HepG2 (cell line): ENCODE measurements around the gene CA11. TPM values are rescaled to one million over a fixed set of nuclear protein-coding genes. Genes with fewer than 3 reads are reported as not detected.

Experiments
- ATAC-seq: fragments of 200-7000 bp; cut with Tn5 transposase; 3 replicates; pipeline ENCODE4 v1.9.1; 2020; ENCODE audit warnings: mild to moderate bottlenecking, moderate library complexity
- BruUV-seq: library from RNA; stranded (reverse); fragments of 400-500 nt; replicated peaks from 2 replicates; lab custom pipeline; 2021; lab: Mats Ljungman, UMichigan
- CTCF ChIA-PET: fragments of 300-600 bp; formaldehyde crosslinking; extraction: SDS; loops from one replicate; lab custom pipeline; 2021; ENCODE audit warnings: low total read pairs, inconsistent platforms, low intra/inter-chr PET ratio; lab: Yijun Ruan, JAX
- POLR2A ChIA-PET: fragments of 350-600 bp; sonication (Branson Sonifier 250); formaldehyde crosslinking; loops from one replicate; lab custom pipeline; 2020; ENCODE audit warnings: antibody characterized with exemption, inconsistent platforms; lab: Yijun Ruan, JAX
- DNase-seq: peaks from one replicate; pipeline ENCODE4 v3.0.0-alpha.2; 2015; ENCODE audit warnings: low spot score
- FAIRE-seq: peaks from 3 replicates; lab custom pipeline; 2011; peaks lifted over from hg19 to GRCh38; lab: Jason Lieb, UNC
- H2AFZ ChIP-seq: one replicate; pipeline ENCODE4 v1.6.1; 2011; ENCODE audit warnings: low read length, inconsistent platforms
- H3K27ac ChIP-seq: fragments of 300-600 bp; 3 replicates; pipeline ENCODE4 v1.8.0; 2011; ENCODE audit warnings: mixed run types, mild to moderate bottlenecking, mixed read lengths, low read length, inconsistent platforms; ENCODE audit not compliant: insufficient read depth; ENCODE audit errors: extremely low read length
- H3K27me3 ChIP-seq, 2 experiments: fragments of 200-600 bp in 1 of 2; 2 replicates in 1 of 2; 3 replicates in 1 of 2; pipeline versions ENCODE4 v1.6.0 to v1.8.0; 2011; ENCODE audit warnings: low read length in 2 of 2, mild to moderate bottlenecking in 2 of 2, moderate library complexity in 2 of 2, inconsistent platforms in 1 of 2; ENCODE audit not compliant: insufficient read depth in 2 of 2, control insufficient read depth in 1 of 2
- H3K36me3 ChIP-seq, 2 experiments: fragments of 200-600 bp in 1 of 2; replicated peaks in 1 of 2; 2 replicates in 1 of 2; 3 replicates in 1 of 2; pipeline versions ENCODE4 v1.5.1 to v1.8.0; 2011; ENCODE audit warnings: low read length in 2 of 2, inconsistent platforms in 1 of 2; ENCODE audit not compliant: insufficient read depth in 2 of 2, control insufficient read depth in 1 of 2
- H3K4me1 ChIP-seq: 2 replicates; pipeline ENCODE4 v1.5.1; 2012; ENCODE audit warnings: low read length, inconsistent platforms; ENCODE audit not compliant: insufficient read depth
- H3K4me2 ChIP-seq: 2 replicates; pipeline ENCODE4 v1.6.0; 2011; ENCODE audit warnings: low read depth, low read length, inconsistent platforms
- H3K4me3 ChIP-seq, 3 experiments: fragments of 200-600 bp in 1 of 3; sonication (generic), shearing (Covaris generic) in 1 of 3; replicated peaks in 1 of 3; 2 replicates each; pipeline ENCODE4 v1.5.1; 2011 to 2016; ENCODE audit warnings: low read length in 3 of 3, inconsistent platforms in 2 of 3, low read depth in 2 of 3, mild to moderate bottlenecking in 2 of 3, control low read depth in 1 of 3, mixed read lengths in 1 of 3; ENCODE audit not compliant: insufficient read depth in 1 of 3
- H3K79me2 ChIP-seq: one replicate; pipeline ENCODE4 v1.6.1; 2011; ENCODE audit warnings: low read length, inconsistent platforms; ENCODE audit not compliant: insufficient read depth
- H3K9ac ChIP-seq: 2 replicates; pipeline ENCODE4 v1.6.0; 2011; ENCODE audit warnings: mild to moderate bottlenecking, low read depth, low read length, inconsistent platforms; ENCODE audit not compliant: insufficient read depth
- H3K9me3 ChIP-seq: 2 replicates; pipeline ENCODE4 v1.5.1; 2012; ENCODE audit warnings: mild to moderate bottlenecking, low read length
- H4K20me1 ChIP-seq: 2 replicates; pipeline ENCODE4 v1.6.0; 2011; ENCODE audit warnings: inconsistent platforms, mild to moderate bottlenecking, low read length, moderate library complexity; ENCODE audit not compliant: insufficient read depth
- AGO2 ChIP-seq: fragments of 200-400 bp; formaldehyde crosslinking; optimal IDR thresholded peaks from 2 replicates; pipeline ENCODE3; 2017; ENCODE audit warnings: mild to moderate bottlenecking, low read depth, low read length, moderate library complexity
- ELF4 ChIP-seq: sonication (generic); formaldehyde crosslinking; IDR thresholded peaks from 2 replicates; pipeline ENCODE4 v1.5.0; 2020; ENCODE audit warnings: missing genetic modification reagents, mild to moderate bottlenecking, moderate library complexity, borderline replicate concordance
- RBFOX2 ChIP-seq: fragments of 200-400 bp; formaldehyde crosslinking; IDR thresholded peaks from 2 replicates; pipeline ENCODE4 v1.6.1; 2017; ENCODE audit warnings: low read depth, mild to moderate bottlenecking, low read length
- TOPORS ChIP-seq: sonication (generic); formaldehyde crosslinking; IDR thresholded peaks from 2 replicates; pipeline ENCODE4 v1.8.0; 2023; ENCODE audit warnings: mild to moderate bottlenecking, missing genetic modification reagents
- ZBTB25 ChIP-seq: IDR thresholded peaks from 2 replicates; pipeline ENCODE4 v1.6.1; 2018; ENCODE audit warnings: missing genetic modification reagents
- ZNF207 ChIP-seq: fragments of 450-650 bp; IDR thresholded peaks from 2 replicates; pipeline ENCODE4 v1.6.1; 2016; ENCODE audit warnings: antibody characterized with exemption, borderline replicate concordance
- WGBS: methylation state at CpG from one replicate; pipeline ENCODE4 v1.1.6; 2017; ENCODE audit warnings: low lambda C conversion rate; 5-methylcytosine and 5-hydroxymethylcytosine counted together
- in situ Hi-C: cut with HindIII; loops from 2 replicates; pipeline ENCODE4 v1.10.0; 2017; ENCODE audit warnings: low pct_unique_long_range_greater_than_20kb; ENCODE audit not compliant: extremely low pct_ligation_motif_present
- intact Hi-C: fragments of 100-400 bp; cut with micrococcal nuclease; formaldehyde crosslinking; loops from one replicate; pipeline ENCODE4 v1.10.0; 2022; ENCODE audit not compliant: unreplicated experiment
- polyA plus RNA-seq, 8 experiments: library from polyadenylated mRNA; depleted of rRNA in 3 of 8; stranded (reverse) in 7 of 8; unstranded in 1 of 8; fragments of >200 nt; fragmentation: Illumina TruSeq in 4 of 8; extraction: Trizol in 4 of 8; gene quantifications; 2 replicates each; pipeline versions ENCODE4 v1.2.1 to v1.2.3, GENCODE V29; 2011 to 2016; ENCODE audit warnings: low read depth in 4 of 8, missing spikeins in 1 of 8, mixed read lengths in 1 of 8; ENCODE audit not compliant: insufficient read depth in 1 of 8
- total RNA-seq, 5 experiments: library from RNA; depleted of rRNA; stranded (reverse); fragments of >200 nt; fragmentation: Illumina TruSeq; extraction: Trizol; gene quantifications; 2 replicates each; pipeline ENCODE4 v1.2.3, GENCODE V29; 2016; ENCODE audit warnings: low read depth in 1 of 5
- TF ChIP-seq, protein P1 (sequence below): sonication (generic); formaldehyde crosslinking; IDR thresholded peaks from 2 replicates; pipeline ENCODE4 v1.5.0; 2020; ENCODE audit warnings: missing genetic modification reagents, mild to moderate bottlenecking, borderline replicate concordance

Gene CA11
- total and polyA plus RNA-seq, 2 of the 13 experiments (the other 11 are each of a cell fraction or from before 2014, with no cell fraction given): 0.41 to 0.58 TPM

DNA sequence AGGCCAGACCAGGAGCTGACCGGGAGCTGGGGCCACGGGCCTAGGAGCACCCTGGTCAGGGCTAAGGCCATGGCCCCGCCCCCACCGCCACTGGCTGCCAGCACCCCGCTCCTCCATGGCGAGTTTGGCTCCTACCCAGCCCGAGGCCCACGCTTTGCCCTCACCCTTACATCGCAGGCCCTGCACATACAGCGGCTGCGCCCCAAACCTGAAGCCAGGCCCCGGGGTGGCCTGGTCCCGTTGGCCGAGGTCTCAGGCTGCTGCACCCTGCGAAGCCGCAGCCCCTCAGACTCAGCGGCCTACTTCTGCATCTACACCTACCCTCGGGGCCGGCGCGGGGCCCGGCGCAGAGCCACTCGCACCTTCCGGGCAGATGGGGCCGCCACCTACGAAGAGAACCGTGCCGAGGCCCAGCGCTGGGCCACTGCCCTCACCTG lies 20.1 kb downstream of the CA11 start:
- Histone ChIP-seq H3K9me3 (no peaks in the 10 kb centered on the region), H3K9ac (no peak overlapping the region), H3K27me3 (no peaks in the 10 kb centered on the region), H3K4me1 (peaks cover 40% of the 10 kb centered on the region), H3K27ac (no peak overlapping the region), H3K4me3 (no peak overlapping the region), H4K20me1 (no peaks in the 10 kb centered on the region), H3K79me2 (no peaks in the 10 kb centered on the region), H2AFZ (no peak overlapping the region), H3K4me2 (no peak overlapping the region), H3K36me3 (no peaks in the 10 kb centered on the region)
- intact Hi-C loops (no loop called here), in situ Hi-C loops (no loop called here)
- WGBS: 96% methylated on average over 21 of the region's 30 CpGs
- ChIA-PET POLR2A (no interaction called here), CTCF (no interaction called here)
- FAIRE-seq (no peak), DNase-seq (no peak), ATAC-seq (no peak)
- BruUV-seq: no TSS peak
- TF ChIP-seq RBFOX2 (peak; percentile 56; the same call in 1 of the 2 replicates), ZBTB25 (CRISPR knock-in tag) (no peak), AGO2 (peak; percentile 48), TOPORS (no peak), ZNF207 (no peak), ELF4 (no peak)
- TF ChIP-seq, protein P1, sequence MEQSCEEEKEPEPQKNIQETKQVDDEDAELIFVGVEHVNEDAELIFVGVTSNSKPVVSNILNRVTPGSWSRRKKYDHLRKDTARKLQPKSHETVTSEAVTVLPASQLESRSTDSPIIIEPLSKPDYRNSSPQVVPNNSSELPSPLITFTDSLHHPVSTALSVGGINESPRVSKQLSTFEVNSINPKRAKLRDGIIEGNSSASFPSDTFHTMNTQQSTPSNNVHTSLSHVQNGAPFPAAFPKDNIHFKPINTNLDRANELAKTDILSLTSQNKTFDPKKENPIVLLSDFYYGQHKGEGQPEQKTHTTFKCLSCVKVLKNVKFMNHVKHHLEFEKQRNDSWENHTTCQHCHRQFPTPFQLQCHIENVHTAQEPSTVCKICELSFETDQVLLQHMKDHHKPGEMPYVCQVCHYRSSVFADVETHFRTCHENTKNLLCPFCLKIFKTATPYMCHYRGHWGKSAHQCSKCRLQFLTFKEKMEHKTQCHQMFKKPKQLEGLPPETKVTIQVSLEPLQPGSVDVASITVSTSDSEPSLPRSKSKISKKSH: no peak
